ENCODE measurements around the gene ARID1B.

The ARID1B gene

DNA sequence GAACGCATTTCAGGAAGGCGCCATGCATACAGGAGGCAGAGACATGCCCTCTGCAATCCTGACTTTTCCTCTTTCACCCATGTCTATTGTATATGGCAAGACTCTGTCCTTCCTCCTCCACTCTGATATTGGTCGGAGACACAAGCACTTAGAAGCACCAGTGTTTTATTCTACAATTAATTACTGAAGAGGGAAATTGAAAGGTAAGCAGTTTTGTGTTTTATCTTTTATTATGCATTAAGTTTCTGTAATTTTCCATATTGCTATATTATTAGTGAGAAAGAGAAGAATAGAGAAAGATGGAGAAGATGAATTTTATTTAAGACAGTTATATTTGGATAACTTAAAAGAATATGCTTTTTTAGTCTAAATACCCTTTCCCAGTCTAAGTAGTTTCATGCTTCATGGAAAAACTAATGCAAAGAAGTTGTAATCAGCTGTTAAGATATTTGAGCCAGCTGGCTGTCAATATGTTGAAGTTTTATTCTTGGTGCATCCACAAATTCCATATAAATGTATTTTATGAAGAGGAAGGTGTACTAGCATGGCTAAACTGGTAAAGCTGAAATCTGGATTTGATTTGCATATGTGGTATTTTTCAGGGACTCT, 13.6 kb downstream of the ARID1B start:
- no peak for DNase-seq (ENCODE audit: low read depth in 1 of 2, low spot score in 1 of 2)

GRCh38 chr6:156791320-156791850, 14.2 kb downstream of the ARID1B start:
- DNase-seq (ENCODE audit: low read depth in 1 of 2, low spot score in 1 of 2), result no peak

DNA sequence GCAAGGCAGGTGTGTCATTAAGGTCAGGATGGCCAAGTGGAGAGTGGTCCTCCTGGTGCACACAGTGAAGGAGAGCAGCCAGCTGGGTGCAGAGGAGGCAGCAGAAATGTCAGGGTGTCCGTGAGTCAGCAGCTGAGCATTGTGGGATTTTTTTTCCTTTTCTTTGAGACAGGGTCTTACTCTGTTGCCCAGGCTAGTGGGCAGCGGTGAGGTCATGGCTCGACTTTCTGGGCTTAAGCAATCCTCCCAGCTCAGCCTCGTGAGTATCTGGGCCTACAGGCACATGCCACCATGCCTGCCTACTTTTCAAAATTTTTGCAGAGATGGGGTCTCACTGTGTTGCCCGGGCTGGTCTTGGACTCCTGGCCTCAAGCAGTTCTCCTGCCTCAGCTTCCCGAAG, 16.0 kb downstream of the ARID1B start:
- no peak for DNase-seq (ENCODE audit: low read depth in 1 of 2, low spot score in 1 of 2)

GRCh38 chr6:156794546-156795354, 17.6 kb downstream of the ARID1B start:
- no peak for DNase-seq (ENCODE audit: low read depth in 1 of 2, low spot score in 1 of 2)

- DNase-seq (ENCODE audit: low read depth in 1 of 2, low spot score in 1 of 2), result no peak
Measured at GRCh38 chr6:156795825-156796224, 18.6 kb downstream of the ARID1B start.

GRCh38 chr6:156796627-156797026, 19.4 kb downstream of the ARID1B start:
- no peak for DNase-seq (ENCODE audit: low read depth in 1 of 2, low spot score in 1 of 2)

DNA sequence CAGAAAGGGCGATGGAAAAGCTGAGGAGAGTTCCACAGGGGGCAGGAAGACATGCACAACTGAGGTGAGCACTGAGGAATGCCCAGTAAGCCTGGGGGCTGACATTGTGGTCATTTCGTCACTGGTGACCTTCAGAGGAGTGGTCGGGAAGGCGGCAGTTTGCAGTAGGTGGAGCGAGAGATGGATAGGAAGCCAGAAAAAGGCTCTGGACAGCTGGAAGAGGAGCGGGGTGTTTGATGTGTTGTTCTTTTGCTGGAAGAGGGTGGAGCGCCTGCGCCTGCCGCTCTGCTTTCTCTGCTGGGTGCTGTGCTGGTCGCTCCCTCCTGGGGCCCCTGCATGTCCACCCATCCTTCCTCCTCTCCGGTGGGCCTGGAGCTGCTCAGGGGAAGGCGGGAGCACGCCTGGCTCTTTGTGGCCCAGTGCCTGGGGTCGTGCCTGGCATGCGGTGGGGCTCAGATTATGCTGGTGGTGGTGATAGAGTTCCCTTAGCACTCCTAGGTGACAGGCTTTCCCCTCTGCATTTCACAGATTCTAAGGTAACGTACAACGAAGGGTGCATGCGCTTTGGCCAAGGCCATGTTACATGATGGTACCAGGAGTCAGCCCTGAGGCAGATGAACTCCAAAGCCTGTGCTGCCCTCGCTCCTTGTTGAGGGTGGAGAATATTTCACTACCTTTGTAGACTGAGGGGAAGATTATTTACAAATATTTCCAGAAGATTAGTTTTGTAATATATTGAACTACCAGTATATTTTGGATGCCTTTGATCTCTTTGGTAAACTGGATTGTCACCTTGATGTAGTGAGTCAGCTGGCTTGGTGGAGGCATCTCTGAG, 20.9 kb downstream of the ARID1B start:
- no peak for DNase-seq (ENCODE audit: low read depth in 1 of 2, low spot score in 1 of 2)

- no peak for DNase-seq (ENCODE audit: low read depth in 1 of 2, low spot score in 1 of 2)
Measured at GRCh38 chr6:156801712-156802111, 24.5 kb downstream of the ARID1B start.

DNA sequence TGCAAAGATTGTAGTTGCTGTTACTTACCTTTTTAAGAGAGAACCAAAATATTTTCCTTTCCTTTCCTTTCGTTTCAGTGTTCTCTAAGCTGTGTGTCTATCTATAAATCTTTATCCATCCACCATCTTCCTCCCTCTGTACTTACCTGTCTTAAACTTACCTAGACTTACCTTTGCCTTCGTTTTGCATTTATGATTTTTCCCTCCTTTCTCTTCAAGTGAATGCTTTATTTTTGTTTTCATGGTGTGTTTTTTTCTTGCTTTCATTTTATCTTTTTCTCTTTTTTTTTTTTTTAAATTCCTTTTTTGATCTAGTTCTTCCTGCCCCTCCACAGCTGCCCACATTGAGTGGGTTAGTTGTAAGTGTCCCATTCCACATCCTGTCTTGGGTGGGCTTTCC, 26.2 kb downstream of the ARID1B start:
- no peak for DNase-seq (ENCODE audit: low read depth in 1 of 2, low spot score in 1 of 2)

GRCh38 chr6:156804402-156804801, 27.2 kb downstream of the ARID1B start:
- no peak for DNase-seq (ENCODE audit: low read depth in 1 of 2, low spot score in 1 of 2)

DNA sequence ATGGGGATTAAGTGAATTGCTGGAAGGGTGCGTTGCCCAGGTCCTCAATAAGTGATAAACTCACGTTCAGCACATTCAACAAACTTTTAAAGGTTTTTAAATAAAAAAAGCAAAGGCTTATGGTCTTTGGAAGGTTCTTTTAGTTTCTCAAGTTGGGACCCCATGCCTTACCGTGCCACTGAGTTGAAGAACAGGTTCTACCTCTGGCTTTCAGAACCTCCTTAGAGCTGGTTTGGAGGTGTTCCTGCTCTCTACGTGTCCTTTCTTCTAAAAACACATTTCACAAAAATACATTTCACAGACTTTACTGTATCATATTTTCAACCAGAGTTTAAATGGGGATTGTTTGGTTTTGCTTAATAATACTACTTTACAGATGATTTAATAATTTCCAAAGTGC, 29.0 kb downstream of the ARID1B start:
- DNase-seq (ENCODE audit: low read depth in 1 of 2, low spot score in 1 of 2), result no peak

DNA sequence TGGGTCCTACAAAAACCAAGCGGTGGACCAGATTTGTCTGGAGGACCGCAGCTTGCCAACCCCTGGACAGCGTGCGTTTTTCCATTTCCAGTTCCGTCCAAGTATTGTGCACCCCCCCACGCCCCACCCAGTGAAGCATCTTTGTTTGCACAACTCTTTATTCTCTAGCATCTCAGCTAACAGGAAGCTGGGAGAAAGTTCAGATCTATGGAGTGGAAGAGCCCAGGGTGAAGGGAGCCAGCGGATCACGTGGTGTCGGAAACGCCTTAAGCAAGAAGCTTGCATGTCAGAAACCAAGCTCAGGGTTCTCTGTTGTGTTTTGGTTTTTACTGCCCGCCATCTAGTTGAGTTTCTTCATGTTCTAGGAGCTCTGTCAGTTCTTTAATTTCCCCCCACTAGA, 29.9 kb downstream of the ARID1B start:
- DNase-seq (ENCODE audit: low read depth in 1 of 2, low spot score in 1 of 2), result no peak

DNA sequence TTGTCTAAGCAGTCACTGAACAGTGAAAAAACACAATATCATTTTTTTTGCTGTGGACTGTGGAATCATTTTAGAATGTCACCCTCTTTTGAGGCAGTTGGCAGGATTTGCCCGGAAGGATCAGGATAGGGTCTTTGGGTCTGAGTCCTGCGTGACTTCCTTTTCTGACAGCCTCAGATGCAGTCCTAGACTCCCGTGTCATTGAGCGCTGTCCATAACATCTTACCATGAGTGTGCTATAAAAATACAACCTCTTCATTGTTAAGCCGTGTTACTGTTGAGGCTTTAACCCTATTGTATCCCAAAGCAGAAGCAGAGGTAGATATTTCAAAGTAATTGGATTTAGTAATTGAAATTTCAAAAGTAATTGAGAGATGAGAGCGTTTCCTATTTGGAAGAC, 30.6 kb downstream of the ARID1B start:
- DNase-seq (ENCODE audit: low read depth in 1 of 2, low spot score in 1 of 2), result no peak

- no peak for DNase-seq (ENCODE audit: low read depth in 1 of 2, low spot score in 1 of 2)
Measured at GRCh38 chr6:156808287-156808686, 31.1 kb downstream of the ARID1B start.

DNA sequence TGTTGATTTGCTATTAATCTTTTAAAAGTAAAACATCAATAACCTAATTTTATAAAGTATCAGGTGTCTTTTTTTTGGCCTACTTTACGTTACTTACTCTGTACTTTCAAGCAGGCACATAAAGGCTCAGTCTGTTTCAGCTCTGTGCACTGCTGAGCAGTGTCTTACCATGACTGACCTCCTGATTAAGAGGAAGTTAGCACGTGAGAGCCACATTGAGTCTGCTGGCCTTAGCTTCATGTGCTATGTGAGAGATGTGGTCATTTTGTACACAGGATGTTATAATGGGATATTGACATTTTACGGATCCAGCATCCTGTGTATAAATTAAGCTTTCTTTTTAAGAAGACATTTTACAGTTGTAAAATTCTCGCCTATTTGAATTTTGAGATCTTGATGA, 31.9 kb downstream of the ARID1B start:
- no peak for DNase-seq (ENCODE audit: low read depth in 1 of 2, low spot score in 1 of 2)

GRCh38 chr6:156809446-156810178, 32.4 kb downstream of the ARID1B start:
- no peak for DNase-seq (ENCODE audit: low read depth in 1 of 2, low spot score in 1 of 2)

DNA sequence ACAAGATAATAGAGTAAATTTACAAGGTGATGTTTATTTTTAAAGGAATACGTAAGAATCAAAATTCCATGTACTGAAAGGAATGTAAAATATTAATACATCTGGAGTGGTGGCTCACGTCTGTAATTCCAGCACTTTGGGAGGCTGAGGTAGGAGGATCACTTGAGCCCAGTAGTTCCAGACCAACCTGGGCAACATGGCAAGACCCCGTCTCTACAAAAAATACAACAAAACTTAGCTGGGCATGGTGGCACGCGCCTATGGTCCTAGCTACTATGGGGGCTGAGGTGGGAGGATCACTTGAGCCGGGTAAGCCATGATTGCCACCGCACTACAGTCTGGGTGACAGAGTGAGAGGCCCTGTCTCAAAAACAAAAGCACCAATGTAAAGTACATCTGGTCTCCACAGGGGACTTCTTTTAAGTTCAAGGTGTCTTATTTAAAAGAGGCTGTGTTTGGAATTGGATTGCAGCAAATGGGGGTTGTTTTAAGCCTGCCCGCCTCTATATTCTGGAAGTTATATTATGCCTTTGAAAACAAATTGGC, 36.9 kb downstream of the ARID1B start:
- no peak for DNase-seq (ENCODE audit: low read depth in 1 of 2, low spot score in 1 of 2)

- no peak for DNase-seq (ENCODE audit: low read depth in 1 of 2, low spot score in 1 of 2)
Measured at GRCh38 chr6:156816505-156816904, 39.3 kb downstream of the ARID1B start.

DNA sequence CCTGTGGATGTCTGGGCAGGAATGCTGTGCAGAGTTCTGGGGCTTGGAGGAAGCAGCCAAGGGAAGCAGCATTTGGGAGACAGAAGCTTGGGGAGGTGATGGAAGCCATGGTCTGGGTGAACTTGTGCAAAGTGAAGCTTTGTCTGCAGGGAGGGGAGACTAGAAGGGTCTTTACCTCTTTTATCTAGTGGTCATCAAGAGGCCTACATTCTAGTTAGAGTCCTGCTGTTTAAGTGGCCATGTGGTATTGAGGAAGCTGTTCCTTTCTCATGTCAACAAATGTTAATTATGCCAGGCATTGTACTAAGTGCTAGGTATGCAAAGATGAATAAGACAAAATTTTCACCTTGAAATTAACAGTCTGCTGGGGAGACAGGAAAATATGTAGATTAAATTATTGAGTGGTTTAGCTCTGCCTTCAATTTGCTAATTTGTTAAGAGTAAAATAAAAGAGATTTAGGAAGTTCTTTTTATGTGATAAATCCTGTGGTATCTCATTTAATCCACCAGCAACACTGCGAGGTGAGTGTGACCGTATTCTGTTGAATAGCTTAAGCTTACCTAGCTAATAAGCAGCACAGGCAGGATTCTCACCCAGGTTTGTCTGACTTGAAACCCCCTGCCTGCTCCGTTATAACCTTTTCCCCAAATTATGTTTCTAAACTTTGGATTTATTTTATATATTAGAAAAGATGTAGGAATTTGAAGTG, 43.1 kb downstream of the ARID1B start:
- DNase-seq (ENCODE audit: low read depth in 1 of 2, low spot score in 1 of 2), result no peak

GRCh38 chr6:156821707-156822106, 44.5 kb downstream of the ARID1B start:
- no peak for DNase-seq (ENCODE audit: low read depth in 1 of 2, low spot score in 1 of 2)
